Coronary artery (tissue), 2 donors: ENCODE data around the gene TNS3.
A peak's percentile ranks its signal among the peaks of the same experiment; 100 is the strongest.

Experiments used
- DNase-seq: peaks from one replicate; pipeline ENCODE4 v3.0.0-alpha.2; 2017; ENCODE audit warnings: low spot score
- H3K27ac ChIP-seq, 2 donors: fragments of 200-600 bp; sonication (generic); one replicate each; pipeline ENCODE4 v1.5.1; 2016 to 2019
- H3K4me3 ChIP-seq: fragments of 200-600 bp; sonication (generic); 2 replicates; pipeline ENCODE4 v1.5.1; 2016; ENCODE audit warnings: mild to moderate bottlenecking, moderate library complexity
- TF ChIP-seq, protein P1 (sequence below): fragments of 200-600 bp; sonication (generic); IDR thresholded peaks from one replicate; pipeline ENCODE4 v1.5.1; 2019; ENCODE audit warnings: antibody characterized with exemption

TNS3 gene

DNA sequence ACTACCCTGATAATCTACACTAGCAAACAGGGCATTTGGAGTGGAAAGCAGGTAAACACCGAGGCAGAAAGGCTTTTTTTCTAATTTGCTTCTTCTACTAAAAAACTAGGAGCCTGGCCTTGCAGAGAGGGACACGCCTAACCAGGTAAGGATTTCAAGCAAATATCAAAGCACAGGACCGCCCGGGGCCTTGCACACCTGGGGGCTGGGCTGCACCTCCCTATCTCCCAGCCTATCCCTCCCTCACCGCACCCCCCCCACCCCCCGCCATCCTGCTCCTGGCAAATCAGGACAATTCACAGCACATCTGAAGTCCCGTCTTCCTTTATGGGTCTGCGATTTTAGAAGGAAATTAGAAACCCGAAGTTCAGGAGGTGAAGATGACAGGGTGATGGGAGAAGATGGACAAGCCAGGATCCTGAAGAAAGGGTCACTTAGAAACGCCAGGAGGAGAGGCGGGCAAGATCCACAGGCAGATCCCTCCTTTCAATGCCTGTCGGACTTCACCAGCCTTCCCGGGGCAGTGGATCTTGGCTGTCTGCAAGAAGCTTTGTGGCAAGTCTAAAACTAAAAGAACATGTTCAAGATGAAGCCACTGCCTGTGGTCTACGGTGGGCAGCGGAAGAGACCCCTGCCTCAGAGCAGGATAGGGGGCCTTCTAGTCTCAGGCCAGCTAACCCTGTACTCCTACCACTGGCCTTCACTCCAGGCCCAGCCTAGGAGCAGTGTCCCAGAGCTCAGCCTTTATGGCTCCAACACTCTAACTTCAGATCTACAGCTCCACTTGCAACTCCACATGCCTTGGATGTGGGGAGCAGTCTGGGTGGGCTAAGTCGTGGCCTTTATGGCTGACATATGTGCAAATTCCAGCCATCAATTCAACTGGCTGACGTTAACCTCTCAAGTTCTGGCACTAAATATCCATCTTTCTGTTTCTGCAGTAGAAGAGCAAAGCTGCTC is 43.9 kb downstream of the TNS3 start:
- Histone ChIP-seq H3K4me3 (peak overlapping the region; percentile 77), H3K27ac (peak overlapping the region in 1 of 2 donors; percentile 45)
- TF ChIP-seq, protein P1, sequence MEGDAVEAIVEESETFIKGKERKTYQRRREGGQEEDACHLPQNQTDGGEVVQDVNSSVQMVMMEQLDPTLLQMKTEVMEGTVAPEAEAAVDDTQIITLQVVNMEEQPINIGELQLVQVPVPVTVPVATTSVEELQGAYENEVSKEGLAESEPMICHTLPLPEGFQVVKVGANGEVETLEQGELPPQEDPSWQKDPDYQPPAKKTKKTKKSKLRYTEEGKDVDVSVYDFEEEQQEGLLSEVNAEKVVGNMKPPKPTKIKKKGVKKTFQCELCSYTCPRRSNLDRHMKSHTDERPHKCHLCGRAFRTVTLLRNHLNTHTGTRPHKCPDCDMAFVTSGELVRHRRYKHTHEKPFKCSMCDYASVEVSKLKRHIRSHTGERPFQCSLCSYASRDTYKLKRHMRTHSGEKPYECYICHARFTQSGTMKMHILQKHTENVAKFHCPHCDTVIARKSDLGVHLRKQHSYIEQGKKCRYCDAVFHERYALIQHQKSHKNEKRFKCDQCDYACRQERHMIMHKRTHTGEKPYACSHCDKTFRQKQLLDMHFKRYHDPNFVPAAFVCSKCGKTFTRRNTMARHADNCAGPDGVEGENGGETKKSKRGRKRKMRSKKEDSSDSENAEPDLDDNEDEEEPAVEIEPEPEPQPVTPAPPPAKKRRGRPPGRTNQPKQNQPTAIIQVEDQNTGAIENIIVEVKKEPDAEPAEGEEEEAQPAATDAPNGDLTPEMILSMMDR, result no peak
- DNase-seq, result peak; percentile 70

DNA sequence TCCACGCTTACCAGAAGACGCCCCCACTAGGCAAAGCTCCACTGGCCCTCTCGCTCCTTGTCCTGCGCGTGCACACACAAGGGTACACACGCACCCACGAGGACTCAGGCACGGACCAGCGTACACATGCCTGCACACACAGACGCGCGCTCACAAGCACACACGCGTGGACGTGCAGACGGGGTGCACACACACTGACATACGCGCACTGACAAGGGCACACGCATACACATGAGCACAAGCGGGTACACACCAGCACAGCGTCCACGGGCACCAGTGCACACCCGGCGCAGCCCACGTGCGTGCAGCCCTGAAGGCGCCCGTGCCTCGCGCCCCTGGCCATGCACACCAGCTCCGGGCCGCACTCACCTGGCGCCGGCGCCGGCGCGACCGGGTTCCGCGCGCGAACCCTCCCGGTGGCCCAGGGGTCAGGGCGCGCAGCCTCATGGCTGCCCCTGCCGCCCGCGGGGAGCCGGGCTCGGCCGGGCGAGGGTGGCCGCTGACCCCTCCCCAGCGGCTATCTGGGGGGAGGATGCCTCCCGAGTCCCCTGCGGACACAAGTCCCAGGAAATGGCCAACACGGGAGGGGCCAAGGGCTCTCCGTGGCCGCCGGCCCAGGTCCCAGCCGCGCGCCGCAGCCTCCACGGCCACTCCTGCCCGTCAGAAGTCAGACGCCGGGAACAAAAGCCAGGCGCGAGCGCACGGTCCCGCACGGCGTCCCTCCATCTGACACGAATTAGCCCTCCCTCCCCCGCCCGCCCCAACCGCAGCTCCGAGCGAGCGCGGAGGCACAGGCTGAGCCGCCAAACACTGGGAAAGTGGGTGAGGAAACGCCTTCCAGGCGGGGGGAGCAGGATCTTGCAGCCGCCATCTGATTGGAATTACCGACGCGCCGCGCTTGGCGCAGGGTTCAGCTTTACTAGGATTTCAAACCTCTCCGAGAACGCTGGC is 45.0 kb downstream of the TNS3 start:
- peak; percentile 82 for DNase-seq
- H3K27ac ChIP-seq, result peak overlapping the region in 1 of 2 donors; percentile 74
- H3K4me3 ChIP-seq, result peak overlapping the region; percentile 77
- TF ChIP-seq, protein P1, result no peak

DNA sequence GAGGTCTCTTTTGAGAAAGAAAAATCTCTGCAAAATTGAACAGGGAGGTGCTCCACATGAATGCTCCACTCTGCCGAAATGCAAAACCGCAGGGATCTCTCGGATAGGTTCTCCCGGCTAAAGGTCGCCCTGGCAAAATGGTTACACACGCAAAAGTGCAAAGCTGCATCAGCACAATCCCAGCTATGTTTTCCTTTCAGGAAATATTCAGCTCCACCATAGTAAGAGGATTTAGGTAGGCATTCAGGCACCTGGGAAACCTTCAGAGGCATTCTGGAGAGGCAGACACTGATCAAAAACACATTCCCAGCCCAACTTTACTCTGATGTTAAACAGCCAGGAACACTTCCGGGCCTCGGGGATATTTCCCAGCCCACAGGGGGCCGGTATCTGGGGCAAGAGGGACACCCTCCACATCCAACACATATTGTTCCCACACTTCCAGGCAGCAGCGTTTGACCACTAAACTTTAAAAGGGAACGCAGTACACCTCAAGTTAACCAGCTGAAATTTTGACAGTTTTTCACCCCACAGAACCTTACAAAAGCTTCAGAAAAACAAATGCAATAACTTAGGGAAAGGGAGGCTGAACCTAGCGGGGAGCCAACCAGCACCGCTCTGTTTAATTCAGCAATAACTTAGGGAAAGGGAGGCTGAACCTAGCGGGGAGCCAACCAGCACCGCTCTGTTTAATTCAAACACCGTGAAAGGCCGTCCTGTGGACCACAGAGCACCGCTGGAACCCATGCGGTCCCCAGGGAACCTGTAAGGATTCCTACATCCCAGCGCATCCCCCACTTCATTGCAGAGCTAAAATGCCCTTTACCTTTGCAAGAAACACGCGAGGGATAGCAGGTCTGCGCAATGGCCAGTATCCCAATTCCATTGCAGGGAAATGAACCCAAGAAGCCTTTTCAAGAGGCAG is 45.9 kb downstream of the TNS3 start:
- TF ChIP-seq, protein P1, result no peak
- Histone ChIP-seq H3K27ac (peak overlapping the region in 1 of 2 donors; percentile 74), H3K4me3 (peak overlapping the region; percentile 77)
- peak; percentile 71 for DNase-seq

DNA sequence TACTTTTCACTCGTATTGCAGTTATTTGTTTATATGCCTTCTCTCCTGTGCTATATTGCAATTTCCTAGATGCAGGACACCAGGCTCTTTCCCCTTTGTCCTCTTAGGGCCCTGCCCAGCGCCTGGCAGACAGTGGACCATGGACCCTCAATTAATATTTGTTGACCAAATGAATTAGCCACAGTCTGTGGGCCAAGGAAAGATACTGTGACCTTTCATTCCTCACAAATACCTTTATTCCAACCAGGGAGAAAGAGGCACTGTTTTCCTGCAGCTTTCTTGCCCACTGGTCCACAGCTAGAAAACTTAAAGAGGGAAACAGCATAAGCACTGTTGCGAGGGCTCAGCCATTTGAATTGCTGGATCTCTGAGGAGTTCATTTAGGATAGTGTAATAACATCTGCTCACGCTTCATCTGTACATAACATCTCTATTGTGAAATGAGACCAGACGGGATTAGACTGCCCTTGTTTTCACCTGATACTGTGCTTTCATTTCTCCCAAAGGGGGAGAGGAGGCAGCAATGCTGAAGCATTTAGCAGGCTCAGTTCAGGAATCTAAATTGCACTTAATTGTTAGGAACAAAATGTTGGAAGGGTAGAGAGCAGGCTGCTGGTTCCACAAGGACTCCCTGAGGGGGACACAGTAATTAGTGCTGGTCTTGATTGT is 46.7 kb downstream of the TNS3 start:
- Histone ChIP-seq H3K27ac (peak overlapping the region in 1 of 2 donors; percentile 74), H3K4me3 (peak overlapping the region; percentile 77)
- TF ChIP-seq, protein P1, result no peak
- DNase-seq, result peak; percentile 65

DNA sequence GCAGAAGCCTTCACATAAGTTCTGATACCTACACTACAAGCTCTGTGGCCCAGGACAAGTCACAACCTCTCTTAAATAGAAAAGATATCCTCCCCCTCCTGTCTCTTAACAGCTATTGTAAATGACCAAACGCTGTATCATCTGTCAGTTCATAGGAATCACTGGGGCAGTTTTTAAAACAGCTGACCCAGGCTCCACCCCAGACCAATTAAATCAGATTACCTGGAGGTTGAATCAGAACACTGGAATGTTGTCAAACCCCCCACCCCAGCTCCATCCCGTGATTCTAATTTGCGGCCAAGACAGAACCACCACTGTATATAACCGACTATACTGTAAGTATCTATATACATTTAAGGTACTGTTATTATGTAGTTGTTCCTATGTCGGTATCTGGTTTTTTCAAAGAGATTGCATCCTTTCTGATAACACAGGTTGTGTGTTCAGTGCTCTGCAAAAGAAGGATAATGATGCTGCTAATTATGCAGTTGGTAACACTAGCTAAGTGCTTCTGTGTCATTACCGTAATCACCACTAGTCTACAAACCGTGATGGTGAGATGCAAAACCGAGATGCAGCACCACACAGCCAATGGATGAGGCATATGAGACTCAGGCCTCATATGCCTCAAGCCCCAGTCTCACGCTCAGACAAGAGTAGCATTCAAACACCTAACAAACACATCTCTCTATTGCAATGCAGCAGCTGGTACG is 47.4 kb downstream of the TNS3 start:
- Histone ChIP-seq H3K4me3 (no peak overlapping the region), H3K27ac (no peak overlapping the region)
- TF ChIP-seq, protein P1, result no peak
- DNase-seq, result no peak
